HepG2 (cell line): ENCODE data around the gene PCBD2. TPM values are rescaled to one million over a fixed set of nuclear protein-coding genes. Genes with fewer than 3 reads are reported as not detected.

Experiments used
- ATF7 ChIP-seq, 2 experiments: fragments of 450-650 bp in 1 of 2; sonication (generic) in 1 of 2; formaldehyde crosslinking in 1 of 2; IDR thresholded peaks; 2 replicates each; pipeline versions ENCODE4 v1.4.0 to v1.6.1; 2016 to 2020; ENCODE audit warnings: antibody characterized with exemption in 1 of 2, mild to moderate bottlenecking in 1 of 2, missing genetic modification reagents in 1 of 2
- CEBPG ChIP-seq: IDR thresholded peaks from 2 replicates; pipeline ENCODE4 v1.6.1; 2016
- FOXK2 ChIP-seq: fragments of 450-650 bp; IDR thresholded peaks from 2 replicates; pipeline ENCODE4 v1.6.1; 2016
- HMG20A ChIP-seq: IDR thresholded peaks from 2 replicates; pipeline ENCODE4 v1.6.1; 2016; ENCODE audit warnings: borderline replicate concordance
- KDM2A ChIP-seq: sonication (generic); formaldehyde crosslinking; IDR thresholded peaks from 2 replicates; pipeline ENCODE4 v1.4.0; 2020; ENCODE audit warnings: low read depth, missing genetic modification reagents, borderline replicate concordance
- NCOR1 ChIP-seq: fragments of 200-600 bp; sonication (generic); IDR thresholded peaks from 2 replicates; pipeline ENCODE4 v1.7.0; 2017; ENCODE audit warnings: antibody characterized with exemption, low read length, borderline replicate concordance
- NR2F1 ChIP-seq, 2 experiments: fragments of 450-650 bp in 1 of 2; formaldehyde crosslinking in 1 of 2; IDR thresholded peaks; 2 replicates each; pipeline versions ENCODE4 v1.5.0 to v1.6.1; 2016 to 2020; ENCODE audit warnings: mild to moderate bottlenecking in 1 of 2, missing compliant biosample characterization in 1 of 2, missing genetic modification reagents in 1 of 2, moderate library complexity in 1 of 2
- RBFOX2 ChIP-seq: fragments of 200-400 bp; formaldehyde crosslinking; IDR thresholded peaks from 2 replicates; pipeline ENCODE4 v1.6.1; 2017; ENCODE audit warnings: low read depth, mild to moderate bottlenecking, low read length
- RXRB ChIP-seq: IDR thresholded peaks from 2 replicates; pipeline ENCODE4 v1.6.1; 2016; ENCODE audit warnings: borderline replicate concordance, missing genetic modification reagents, missing compliant biosample characterization
- ZFY ChIP-seq: sonication (generic); formaldehyde crosslinking; IDR thresholded peaks from 2 replicates; pipeline ENCODE4 v1.4.0; 2020; ENCODE audit warnings: missing genetic modification reagents
- ZIK1 ChIP-seq: sonication (generic); formaldehyde crosslinking; IDR thresholded peaks from 2 replicates; pipeline ENCODE4 v1.5.0; 2020; ENCODE audit warnings: mild to moderate bottlenecking, low read depth, missing genetic modification reagents, borderline replicate concordance
- ZNF225 ChIP-seq: sonication (generic); formaldehyde crosslinking; IDR thresholded peaks from 2 replicates; pipeline ENCODE4 v1.4.0; 2020; ENCODE audit warnings: mild to moderate bottlenecking, missing genetic modification reagents
- ZNF329 ChIP-seq: sonication (generic); formaldehyde crosslinking; IDR thresholded peaks from 2 replicates; pipeline ENCODE4 v1.9.0; 2021; ENCODE audit warnings: low read depth, mild to moderate bottlenecking, missing genetic modification reagents
- ZNF567 ChIP-seq: sonication (generic); formaldehyde crosslinking; IDR thresholded peaks from 2 replicates; pipeline ENCODE4 v1.8.1; 2023; ENCODE audit warnings: mild to moderate bottlenecking, missing genetic modification reagents, borderline replicate concordance
- ZNF720 ChIP-seq: sonication (generic); formaldehyde crosslinking; IDR thresholded peaks from 2 replicates; pipeline ENCODE4 v1.4.0; 2020; ENCODE audit warnings: missing genetic modification reagents
- ZNF737 ChIP-seq: sonication (generic); formaldehyde crosslinking; IDR thresholded peaks from 2 replicates; pipeline ENCODE4 v1.5.0; 2020; ENCODE audit warnings: missing genetic modification reagents, mild to moderate bottlenecking, borderline replicate concordance
- polyA plus RNA-seq, 8 experiments: library from polyadenylated mRNA; depleted of rRNA in 3 of 8; stranded (reverse) in 7 of 8; unstranded in 1 of 8; fragments of >200 nt; fragmentation: Illumina TruSeq in 4 of 8; extraction: Trizol in 4 of 8; gene quantifications; 2 replicates each; pipeline versions ENCODE4 v1.2.1 to v1.2.3, GENCODE V29; 2011 to 2016; ENCODE audit warnings: low read depth in 4 of 8, missing spikeins in 1 of 8, mixed read lengths in 1 of 8; ENCODE audit not compliant: insufficient read depth in 1 of 8
- total RNA-seq, 5 experiments: library from RNA; depleted of rRNA; stranded (reverse); fragments of >200 nt; fragmentation: Illumina TruSeq; extraction: Trizol; gene quantifications; 2 replicates each; pipeline ENCODE4 v1.2.3, GENCODE V29; 2016; ENCODE audit warnings: low read depth in 1 of 5
- TF ChIP-seq, protein P1 (sequence below): sonication (generic); formaldehyde crosslinking; IDR thresholded peaks from 2 replicates; pipeline ENCODE4 v1.4.0; 2020; ENCODE audit warnings: mild to moderate bottlenecking, missing genetic modification reagents
- TF ChIP-seq, protein P2 (sequence below): sonication (generic); IDR thresholded peaks from 2 replicates; pipeline ENCODE4 v1.6.1; 2016; ENCODE audit warnings: low read depth, borderline replicate concordance
- TF ChIP-seq, protein P3 (sequence below): sonication (generic); formaldehyde crosslinking; IDR thresholded peaks from 2 replicates; pipeline ENCODE4 v1.8.0; 2022; ENCODE audit warnings: mild to moderate bottlenecking, missing genetic modification reagents
- TF ChIP-seq, protein P4 (sequence below): sonication (generic); formaldehyde crosslinking; IDR thresholded peaks from 2 replicates; pipeline ENCODE4 v1.9.0; 2021; ENCODE audit warnings: missing genetic modification reagents, mild to moderate bottlenecking, borderline replicate concordance

The PCBD2 gene
- total and polyA plus RNA-seq, 2 of the 13 experiments (the other 11 are each of a cell fraction or from before 2014, with no cell fraction given) = 5.5 to 12.0 TPM

DNA sequence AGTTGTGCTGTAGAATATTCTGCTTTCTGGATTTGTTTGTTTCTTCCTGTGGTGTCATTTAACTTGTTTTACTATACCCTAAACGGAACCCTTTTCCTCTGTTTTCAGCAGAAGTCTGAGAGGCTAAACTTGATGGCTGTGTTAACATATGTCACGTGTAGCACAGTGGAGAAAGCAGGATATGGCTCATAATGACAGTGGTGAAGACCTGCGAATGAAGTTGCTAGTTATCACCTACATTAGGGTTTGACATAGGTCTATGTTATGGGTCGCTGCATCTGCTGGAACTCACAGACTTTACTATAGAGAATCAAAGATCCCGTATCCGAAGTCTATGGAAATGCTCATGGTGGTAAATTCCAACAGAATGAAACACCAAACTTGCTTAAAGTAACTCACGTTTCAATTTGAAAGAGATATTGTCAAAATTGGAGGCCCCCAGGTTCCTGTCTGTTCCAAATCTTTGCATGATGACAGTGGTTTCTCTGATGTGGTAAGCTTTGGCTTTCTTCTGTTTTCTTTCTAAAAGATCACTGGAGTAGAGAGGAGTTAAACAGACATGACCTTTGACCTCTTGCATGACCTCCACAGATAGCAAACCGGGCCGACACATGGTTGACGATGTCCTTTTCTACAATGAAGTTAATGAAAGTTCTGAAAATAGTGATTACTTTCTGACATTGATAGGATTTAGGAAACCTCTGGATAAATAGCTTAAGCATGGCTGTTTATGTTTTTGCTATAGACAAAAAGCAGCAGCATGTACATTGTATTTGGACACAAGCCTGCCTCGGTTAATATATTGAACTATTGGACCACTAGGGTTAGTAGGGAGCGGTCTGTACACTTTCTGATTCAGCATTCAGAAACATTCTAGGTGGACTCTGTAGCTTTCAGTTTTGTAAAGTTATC, 59.7 kb downstream of the PCBD2 start (continued):
- TF ChIP-seq, protein P1, sequence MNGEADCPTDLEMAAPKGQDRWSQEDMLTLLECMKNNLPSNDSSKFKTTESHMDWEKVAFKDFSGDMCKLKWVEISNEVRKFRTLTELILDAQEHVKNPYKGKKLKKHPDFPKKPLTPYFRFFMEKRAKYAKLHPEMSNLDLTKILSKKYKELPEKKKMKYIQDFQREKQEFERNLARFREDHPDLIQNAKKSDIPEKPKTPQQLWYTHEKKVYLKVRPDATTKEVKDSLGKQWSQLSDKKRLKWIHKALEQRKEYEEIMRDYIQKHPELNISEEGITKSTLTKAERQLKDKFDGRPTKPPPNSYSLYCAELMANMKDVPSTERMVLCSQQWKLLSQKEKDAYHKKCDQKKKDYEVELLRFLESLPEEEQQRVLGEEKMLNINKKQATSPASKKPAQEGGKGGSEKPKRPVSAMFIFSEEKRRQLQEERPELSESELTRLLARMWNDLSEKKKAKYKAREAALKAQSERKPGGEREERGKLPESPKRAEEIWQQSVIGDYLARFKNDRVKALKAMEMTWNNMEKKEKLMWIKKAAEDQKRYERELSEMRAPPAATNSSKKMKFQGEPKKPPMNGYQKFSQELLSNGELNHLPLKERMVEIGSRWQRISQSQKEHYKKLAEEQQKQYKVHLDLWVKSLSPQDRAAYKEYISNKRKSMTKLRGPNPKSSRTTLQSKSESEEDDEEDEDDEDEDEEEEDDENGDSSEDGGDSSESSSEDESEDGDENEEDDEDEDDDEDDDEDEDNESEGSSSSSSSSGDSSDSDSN = no peak
- no peak for TF ChIP-seq ZNF737
- TF ChIP-seq ZIK1 (CRISPR knock-in tag) = no peak
- peak; percentile 90 to 98 for TF ChIP-seq NR2F1 (CRISPR knock-in tag; IDR thresholded peaks at IDR 0.05)
- TF ChIP-seq, protein P2, sequence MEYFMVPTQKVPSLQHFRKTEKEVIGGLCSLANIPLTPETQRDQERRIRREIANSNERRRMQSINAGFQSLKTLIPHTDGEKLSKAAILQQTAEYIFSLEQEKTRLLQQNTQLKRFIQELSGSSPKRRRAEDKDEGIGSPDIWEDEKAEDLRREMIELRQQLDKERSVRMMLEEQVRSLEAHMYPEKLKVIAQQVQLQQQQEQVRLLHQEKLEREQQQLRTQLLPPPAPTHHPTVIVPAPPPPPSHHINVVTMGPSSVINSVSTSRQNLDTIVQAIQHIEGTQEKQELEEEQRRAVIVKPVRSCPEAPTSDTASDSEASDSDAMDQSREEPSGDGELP = peak; percentile 19; the same call in 1 of the 2 replicates
- no peak for TF ChIP-seq FOXK2
- TF ChIP-seq, protein P3, sequence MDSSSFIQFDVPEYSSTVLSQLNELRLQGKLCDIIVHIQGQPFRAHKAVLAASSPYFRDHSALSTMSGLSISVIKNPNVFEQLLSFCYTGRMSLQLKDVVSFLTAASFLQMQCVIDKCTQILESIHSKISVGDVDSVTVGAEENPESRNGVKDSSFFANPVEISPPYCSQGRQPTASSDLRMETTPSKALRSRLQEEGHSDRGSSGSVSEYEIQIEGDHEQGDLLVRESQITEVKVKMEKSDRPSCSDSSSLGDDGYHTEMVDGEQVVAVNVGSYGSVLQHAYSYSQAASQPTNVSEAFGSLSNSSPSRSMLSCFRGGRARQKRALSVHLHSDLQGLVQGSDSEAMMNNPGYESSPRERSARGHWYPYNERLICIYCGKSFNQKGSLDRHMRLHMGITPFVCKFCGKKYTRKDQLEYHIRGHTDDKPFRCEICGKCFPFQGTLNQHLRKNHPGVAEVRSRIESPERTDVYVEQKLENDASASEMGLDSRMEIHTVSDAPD (CRISPR knock-in tag) = 0 out of 2 replicates have a peak, but pooled peaks have one; percentile 29
- 0 out of 2 replicates have a peak, but pooled peaks have one; percentile 23 for TF ChIP-seq RBFOX2
- TF ChIP-seq RXRB (CRISPR knock-in tag) = peak; percentile 50; the same call in 1 of the 2 replicates
- TF ChIP-seq ZNF567 (CRISPR knock-in tag) = no peak
- no peak for TF ChIP-seq ZNF720
- TF ChIP-seq ZNF225 (CRISPR knock-in tag) = no peak
- TF ChIP-seq KDM2A (CRISPR knock-in tag) = no peak
- peak; percentile 91 for TF ChIP-seq NCOR1
- no peak for TF ChIP-seq ZFY
- no peak for TF ChIP-seq ATF7 (IDR thresholded peaks at IDR 0.05)
- TF ChIP-seq ATF7 (CRISPR knock-in tag; IDR thresholded peaks at IDR 0.05) = no peak
- TF ChIP-seq, protein P4, sequence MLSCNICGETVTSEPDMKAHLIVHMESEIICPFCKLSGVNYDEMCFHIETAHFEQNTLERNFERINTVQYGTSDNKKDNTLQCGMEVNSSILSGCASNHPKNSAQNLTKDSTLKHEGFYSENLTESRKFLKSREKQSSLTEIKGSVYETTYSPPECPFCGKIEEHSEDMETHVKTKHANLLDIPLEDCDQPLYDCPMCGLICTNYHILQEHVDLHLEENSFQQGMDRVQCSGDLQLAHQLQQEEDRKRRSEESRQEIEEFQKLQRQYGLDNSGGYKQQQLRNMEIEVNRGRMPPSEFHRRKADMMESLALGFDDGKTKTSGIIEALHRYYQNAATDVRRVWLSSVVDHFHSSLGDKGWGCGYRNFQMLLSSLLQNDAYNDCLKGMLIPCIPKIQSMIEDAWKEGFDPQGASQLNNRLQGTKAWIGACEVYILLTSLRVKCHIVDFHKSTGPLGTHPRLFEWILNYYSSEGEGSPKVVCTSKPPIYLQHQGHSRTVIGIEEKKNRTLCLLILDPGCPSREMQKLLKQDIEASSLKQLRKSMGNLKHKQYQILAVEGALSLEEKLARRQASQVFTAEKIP (CRISPR knock-in tag) = no peak
- TF ChIP-seq HMG20A (CRISPR knock-in tag) = peak; percentile 83; the same call in 1 of the 2 replicates
- peak; percentile 65 for TF ChIP-seq CEBPG (CRISPR knock-in tag)
- no peak for TF ChIP-seq ZNF329 (CRISPR knock-in tag)
